GM23248 (cell line): ENCODE measurements around the gene DAB2IP.

Experiments
- EZH2 ChIP-seq: fragments of 200-600 bp; sonication (generic); IDR thresholded peaks from 2 replicates; pipeline ENCODE4 v1.6.1; 2018; ENCODE audit warnings: antibody characterized with exemption, mild to moderate bottlenecking; ENCODE audit not compliant: insufficient read depth, poor library complexity, severe bottlenecking
- EZH2phosphoT487 ChIP-seq: fragments of 200-600 bp; sonication (generic); IDR thresholded peaks from 2 replicates; pipeline ENCODE4 v1.6.1; 2018; ENCODE audit warnings: antibody characterized with exemption, moderate library complexity, mild to moderate bottlenecking, low read depth; ENCODE audit not compliant: insufficient read depth

DNA sequence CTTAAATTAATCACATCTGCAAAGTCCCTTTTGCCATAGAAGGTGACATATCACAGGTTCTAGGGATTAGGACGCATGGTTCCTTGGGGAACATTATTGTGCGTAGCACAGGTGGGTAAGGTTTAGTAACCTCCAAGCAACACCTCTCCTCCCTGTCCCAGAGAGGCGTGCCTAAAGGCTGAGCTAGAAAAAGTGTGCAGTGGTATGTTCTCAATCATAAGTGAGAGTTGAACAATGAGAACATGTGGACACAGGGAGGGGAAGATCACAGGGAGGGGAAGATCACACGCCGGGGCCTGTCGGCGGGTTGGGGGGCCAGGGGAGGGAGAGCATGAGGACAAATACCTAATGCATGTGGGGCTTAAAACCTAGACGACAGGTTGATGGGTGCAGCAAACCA lies 14.9 kb downstream of the DAB2IP start:
- no peak for TF ChIP-seq EZH2
- no peak for TF ChIP-seq EZH2phosphoT487
